HG02759 (cell line): ENCODE data around the gene CTNS.

Experiments used
- ATAC-seq: cut with Tn5 transposase; IDR thresholded peaks from one replicate; pipeline ENCODE4 v1.9.1; 2021; ENCODE audit warnings: mild to moderate bottlenecking, moderate library complexity; ENCODE audit not compliant: unreplicated experiment

The CTNS gene

DNA sequence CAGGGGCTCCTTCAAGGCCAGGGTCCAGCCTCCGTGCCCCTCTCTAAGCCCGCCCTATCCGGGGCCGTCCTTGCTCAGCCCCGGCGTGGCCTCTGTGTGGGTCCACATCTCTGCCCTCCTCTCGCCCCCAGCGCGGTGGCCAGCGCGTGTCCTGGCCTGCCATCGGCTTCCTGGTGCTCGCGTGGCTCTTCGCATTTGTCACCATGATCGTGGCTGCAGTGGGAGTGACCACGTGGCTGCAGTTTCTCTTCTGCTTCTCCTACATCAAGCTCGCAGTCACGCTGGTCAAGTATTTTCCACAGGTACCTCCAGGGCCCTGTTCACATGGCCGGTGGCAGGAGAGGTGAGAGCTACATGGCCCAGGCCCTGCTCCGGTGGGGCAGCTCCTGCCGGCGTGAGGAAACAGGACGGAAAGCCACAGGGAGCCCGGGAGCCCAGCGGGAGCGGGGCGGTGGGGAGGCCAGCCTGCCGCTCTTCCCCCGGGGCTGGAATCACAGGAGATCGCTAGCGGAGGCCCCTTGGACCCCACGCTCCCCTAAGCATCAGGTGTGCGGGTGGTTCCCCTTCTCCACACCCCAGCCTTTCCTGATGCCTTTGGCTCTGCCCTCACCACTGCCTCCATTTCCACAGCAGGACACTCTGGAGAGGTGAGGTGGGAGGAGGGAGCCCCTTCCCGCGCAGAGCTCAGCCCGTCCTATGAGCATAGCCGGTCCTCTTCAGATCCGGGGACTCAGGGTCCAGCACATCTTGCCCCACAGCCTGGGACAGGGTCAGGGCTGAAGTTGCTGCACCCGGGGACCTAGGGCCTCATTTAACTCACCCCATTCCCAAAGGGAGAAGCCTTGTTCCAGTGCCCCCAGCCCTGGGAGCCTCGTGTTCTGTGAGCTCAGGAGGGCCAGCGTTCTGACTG, 21.6 kb downstream of the CTNS start:
- ATAC-seq = no peak

DNA sequence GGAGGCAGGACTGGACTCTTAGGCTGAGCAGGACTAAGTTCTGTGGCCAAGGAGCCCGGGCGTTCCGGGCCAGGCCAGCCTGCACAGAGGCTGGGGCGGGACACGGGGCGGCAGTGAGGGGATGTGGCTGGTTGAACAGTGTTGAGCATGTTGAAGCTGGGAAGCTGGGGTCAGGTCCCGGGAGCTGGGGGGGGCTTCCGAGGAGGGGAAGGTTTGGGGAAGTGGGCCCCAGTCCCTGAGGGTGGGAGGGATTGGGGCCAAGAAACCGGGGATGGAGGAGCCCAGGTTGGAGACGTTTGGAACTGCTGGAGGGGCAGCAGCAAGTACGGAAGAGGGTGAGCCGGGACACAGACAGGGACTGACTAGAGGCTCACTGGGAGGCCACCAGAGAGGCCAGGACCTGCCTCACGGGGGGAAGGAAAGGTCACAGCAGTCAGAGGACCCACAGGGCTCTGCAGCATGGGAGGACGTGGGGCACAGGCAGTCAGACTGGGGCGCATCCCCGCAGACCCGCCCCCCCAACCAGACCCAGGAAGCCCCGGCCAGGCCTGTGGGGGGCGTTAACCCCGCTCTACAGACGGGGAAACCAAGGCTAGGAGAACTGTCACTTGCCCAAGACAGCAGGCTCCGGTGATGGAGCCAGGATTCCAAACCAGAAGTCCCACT, 22.4 kb downstream of the CTNS start:
- ATAC-seq = no peak

- no peak for ATAC-seq
Measured at GRCh38 chr17:3659541-3660111, 23.1 kb downstream of the CTNS start.

DNA sequence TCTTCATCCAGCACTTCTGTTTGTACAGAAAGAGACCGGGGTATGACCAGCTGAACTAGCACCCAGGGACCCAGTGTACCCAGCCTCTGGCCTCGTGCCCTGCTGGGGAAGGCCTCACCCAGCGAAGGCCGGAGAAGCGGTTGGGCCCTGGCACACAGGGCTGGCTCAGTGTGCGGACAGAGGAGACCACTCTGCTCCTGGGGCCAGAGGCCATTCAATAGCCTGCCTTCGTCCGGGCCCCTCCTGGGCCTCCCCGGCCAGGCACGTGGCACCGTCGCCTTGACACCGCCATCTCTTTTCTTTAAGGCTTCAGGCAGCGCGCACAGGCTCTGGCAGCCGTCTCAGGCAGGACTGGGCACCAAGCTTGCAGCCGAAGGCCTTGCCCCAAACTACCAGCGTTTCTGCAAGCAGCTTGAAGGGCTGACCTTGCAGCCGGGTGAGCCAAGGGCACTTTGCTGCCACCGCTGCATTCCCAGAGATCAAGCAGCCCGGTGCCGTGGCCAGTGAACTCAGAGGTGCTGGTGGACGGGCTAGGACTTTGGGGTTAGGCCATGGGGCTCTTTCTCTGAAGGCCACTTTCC, 23.8 kb downstream of the CTNS start:
- ATAC-seq = no peak

- no peak for ATAC-seq
Measured at GRCh38 chr17:3663102-3664011, 26.8 kb downstream of the CTNS start.

DNA sequence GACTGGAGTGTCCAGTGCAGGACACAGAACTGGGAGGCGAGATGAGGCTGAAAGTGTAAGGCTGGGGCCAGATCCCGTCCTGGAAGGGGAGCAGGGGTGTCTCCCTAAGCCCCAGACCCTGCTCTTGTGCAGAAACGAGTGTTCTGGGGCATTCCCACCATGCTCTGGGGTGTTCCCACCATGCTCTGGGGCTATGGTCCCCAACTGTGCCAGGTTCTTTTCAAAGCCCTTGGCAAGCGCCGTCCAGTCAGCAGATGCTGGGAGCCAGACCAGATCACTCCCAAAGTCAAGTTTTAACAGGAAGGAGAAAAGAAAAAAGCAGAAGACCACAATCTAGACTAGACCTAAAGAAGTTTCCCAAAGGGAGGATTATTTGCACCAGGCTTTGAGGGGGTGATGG, 29.3 kb downstream of the CTNS start:
- no peak for ATAC-seq

DNA sequence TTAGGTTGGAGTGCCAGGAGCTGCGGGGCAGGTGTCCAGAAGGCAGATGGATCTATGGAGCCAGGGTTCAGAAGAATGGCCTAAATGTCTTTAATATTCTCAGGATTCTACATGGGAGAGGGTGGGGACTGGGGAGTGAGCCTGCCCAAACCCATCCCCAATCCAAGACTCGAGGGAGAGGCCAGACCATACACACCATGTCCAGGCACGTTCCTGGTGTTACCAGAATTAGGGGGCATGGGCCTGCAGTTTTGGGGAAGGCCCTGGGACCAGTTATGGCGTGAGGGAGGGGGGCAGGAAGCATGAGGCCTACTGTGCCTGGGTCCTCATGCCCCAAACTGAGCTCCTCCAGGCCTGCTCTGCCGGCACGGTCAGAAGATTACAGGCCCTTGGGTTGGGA, 30.0 kb downstream of the CTNS start:
- ATAC-seq = no peak

DNA sequence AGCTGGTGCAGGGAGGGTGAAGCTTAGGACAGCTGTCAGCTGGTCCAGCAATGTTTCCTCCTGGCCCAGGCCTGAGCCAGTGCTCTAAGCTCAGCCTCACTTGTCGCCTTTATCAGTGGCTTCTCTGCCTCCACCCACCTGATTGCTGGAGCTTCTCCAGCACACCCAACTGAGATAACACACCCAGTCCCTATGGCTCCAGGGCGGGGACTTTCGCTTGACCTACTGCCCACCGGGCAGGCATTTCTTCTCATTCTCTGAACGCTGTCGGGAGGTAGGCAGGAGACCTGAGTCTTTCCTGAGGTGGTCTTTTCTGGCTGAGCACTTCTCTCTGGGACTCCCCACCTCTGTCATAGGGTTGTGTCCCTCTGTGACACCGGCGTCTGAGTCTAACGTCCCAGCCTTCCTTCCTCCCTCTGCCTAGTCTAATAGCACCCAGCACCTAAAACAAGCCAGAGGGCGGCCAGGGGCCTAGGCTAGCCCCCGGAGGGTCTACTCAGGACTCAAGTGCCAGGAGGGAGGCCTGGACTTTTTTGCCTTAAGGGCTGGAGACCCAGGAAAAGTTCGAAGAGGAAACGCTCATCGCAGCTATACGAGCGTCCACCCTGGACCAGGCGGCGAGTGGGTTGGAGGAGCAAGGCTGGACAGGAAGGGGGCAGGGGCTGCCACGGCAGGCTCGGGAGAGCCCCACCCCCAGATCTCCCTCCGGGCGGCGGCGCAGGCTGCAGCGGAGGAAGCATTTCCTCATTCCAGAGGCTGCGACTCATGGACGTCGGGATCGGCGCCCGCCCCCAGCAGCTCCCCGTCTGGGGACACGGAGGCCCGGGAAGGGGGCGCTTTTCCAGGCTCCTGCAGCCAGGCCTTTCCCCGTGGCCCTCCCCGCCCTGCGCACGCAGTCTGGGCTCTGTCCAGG, 31.1 kb downstream of the CTNS start:
- ATAC-seq = peak; percentile 3

DNA sequence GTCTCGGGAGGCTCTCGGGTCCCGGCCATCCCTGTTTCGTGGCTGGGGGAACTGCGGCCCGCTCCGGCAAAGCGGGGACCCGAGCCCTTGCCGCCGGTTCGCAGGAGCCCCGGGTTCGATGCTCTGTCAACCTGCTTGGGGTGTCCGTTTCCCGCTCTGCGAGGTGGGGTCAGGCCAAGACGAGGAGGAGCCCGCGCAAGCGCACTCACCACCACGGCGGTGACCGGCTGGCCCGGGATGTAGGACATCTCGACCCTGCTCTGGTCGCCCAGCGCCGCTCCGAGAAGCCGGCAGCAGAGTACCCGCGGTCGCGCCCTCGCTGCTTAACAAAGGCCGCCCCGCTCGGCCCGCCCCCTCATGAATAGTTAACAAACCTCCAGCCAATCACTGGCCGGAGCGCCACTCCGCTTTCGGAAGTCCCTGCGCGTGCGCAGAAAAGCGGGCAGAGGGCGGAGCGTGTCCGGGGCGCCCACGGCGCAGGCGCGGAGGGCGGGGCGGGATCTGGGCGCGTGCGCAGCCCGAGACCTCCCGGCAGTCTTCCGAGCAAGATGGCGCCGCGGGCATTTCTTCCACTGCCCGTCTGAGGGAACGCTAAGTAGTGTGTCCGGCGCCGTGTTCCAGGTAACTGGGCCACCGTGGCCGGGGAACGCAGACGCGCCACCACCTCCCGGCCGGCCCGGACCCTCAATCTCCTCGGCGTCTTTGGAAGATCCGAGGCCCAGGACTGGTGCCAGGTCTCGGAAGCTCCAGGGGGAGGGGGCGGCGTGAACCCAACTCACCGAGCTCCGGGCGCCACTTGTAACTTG, 31.9 kb downstream of the CTNS start, which contains the start of the genes EMC6 and TAX1BP3:
TSS of gene EMC6 (plus strand) at position 534 of the 806 bp plus-strand sequence. CDS start 335 bp downstream, outside the sequence.
TSS of gene TAX1BP3 (minus strand) at position 300 of the 806 bp plus-strand sequence. CDS start at position 248, 52 bp downstream.
- peak; percentile 86 for ATAC-seq

- ATAC-seq = peak; percentile 3
Measured at GRCh38 chr17:3669085-3669347, 32.5 kb downstream of the CTNS start.

DNA sequence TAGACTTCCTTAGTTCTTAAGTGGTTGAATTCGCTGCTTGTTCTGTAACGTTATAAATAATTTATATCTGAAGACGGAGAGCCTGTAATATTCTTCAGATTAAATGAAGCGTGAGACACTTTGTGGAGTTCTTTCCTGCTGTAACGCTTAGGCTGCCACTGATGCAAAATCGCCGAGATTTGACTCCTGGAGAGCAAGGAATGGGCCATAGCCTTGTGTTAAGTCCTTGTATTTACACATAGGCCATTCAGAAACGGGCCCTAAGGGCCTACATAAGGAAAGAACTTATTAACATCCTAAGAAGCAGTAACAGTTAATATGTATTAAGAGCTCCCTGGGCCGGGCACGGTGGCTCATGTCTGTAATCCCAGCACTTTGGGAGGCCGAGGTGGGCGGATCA, 33.0 kb downstream of the CTNS start:
- no peak for ATAC-seq

- ATAC-seq = no peak
Measured at GRCh38 chr17:3672571-3672970, 36.0 kb downstream of the CTNS start.

DNA sequence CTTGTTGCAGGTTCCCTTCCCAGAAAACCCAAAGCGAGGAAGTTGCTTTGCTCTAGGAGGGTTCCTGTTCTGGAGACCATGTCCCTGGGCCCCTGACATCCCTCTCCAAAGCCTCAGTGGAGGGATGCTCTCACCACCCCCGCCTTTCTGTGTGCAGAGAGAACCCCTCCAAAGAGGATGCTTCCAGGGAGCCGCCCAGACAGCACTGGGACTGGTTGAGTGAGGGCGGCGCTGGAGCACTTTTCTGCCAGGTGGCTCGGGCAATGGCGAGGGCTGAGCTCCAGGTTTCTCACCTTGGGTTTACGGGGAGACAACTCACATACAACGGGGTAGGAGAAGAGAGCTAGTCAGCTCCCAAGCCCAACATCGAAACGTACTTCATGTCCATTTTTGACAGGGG, 39.3 kb downstream of the CTNS start:
- no peak for ATAC-seq

- ATAC-seq = no peak
Measured at GRCh38 chr17:3678095-3678820, 41.7 kb downstream of the CTNS start.

DNA sequence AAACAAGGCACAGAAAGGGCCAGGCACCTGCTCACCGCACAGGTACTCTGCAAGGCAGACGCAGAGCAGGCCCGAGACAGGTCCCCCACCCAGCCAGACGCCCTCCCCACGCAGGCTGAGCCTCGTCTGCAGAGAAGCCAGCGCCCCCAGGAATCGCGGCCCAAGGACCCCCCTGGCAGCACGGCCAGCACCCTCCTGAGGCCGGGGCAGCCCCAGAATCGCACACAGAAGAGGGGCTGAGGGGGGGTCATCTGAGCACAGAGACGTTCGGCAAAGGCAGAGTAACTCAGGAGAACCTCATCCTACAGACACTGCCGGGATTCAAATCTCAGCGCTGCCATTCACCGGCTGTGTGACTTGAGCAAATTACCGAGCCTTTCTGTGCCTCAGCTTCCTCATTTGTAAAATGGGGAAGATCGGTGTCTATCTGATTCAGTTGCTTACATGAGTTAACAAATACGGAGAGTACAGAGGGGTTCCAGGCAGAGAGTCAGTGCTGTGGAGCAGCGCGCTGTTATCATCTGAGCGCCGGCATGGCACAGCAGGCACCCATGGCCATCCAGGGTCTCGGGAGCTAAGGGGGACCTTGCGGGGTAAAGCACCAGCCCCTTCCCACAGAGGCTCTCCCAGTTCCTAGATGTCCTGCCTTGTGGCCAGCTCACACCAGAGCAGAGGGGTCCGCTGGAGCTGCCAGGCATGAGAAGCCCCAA, 42.4 kb downstream of the CTNS start:
- ATAC-seq = no peak

DNA sequence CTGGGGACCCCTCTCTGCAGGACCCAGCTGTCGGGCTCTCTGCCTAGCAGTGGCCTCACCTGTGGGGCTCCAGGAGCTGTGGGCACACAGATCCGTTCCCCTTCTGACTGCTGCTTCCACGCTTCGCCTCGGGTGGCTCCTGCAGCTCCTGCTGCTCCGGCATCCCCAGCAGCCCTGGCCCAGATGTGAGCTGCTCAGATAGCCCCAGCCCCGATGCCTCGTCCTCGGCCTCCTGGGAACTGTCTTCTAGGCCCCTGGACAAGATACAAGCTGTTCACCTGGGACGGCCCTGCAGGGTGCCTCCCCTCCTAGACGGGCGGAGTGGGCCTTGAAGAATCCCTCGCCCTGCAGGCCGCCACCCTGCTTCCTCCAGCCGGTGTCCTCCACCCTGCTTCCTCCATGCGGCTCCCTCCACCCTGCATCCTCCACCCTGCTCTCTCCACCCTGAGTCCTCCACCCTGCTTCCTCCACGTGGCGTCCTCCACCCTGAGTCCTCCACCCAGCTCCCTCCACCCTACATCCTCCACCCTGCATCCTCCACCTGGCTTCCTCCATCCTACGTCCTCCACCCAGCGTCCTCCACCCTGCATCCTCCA, 43.1 kb downstream of the CTNS start:
- ATAC-seq = no peak

DNA sequence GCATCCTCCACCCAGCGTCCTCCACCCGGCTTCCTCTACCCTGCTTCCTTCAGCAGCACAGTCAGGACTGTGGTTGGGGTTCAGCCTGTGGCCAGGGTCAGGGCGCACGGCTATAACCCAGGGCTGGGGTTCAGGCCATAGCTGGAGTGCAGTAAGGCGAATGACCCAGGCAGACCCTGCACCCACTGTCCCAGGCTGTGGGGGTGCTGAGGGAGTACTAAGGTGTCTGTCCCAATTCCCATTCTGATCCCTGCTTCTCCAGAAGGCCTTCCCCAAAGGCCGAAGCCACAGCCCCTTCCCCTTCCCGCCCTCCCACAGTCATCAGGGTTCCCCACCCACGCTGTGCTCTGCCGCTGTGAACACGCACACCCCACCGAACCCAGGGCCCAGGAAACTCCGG, 44.5 kb downstream of the CTNS start:
- no peak for ATAC-seq
